Ovary (tissue), 3 donors: ENCODE results near the gene PARN.

ENCODE experiments used
- CTCF ChIP-seq, 3 donors: fragments of 450-650 bp in 2 of 3; fragments of 200-600 bp in 1 of 3; IDR thresholded peaks; one replicate each; pipeline versions ENCODE4 v1.5.1 to v1.8.0; 2016 to 2022; ENCODE audit warnings: antibody characterized with exemption in 3 of 3, mild to moderate bottlenecking in 1 of 3
- POLR2A ChIP-seq: fragments of 450-650 bp; IDR thresholded peaks from one replicate; pipeline ENCODE4 v1.6.1; 2017; ENCODE audit warnings: antibody characterized with exemption, mild to moderate bottlenecking, moderate library complexity
- donor health status: DM: no; HTN: no; CAD: no.

- TF ChIP-seq CTCF (IDR thresholded peaks at IDR 0.05) (no peak), POLR2A (no peak)
These were observed 63.5 kb downstream of the PARN start for GRCh38 chr16:14566599-14566998.
